Osteocyte (in vitro differentiated cells): Measurements from ENCODE around the gene SERPINA1. TPM values are rescaled to one million over a fixed set of nuclear protein-coding genes. Genes with fewer than 3 reads are reported as not detected.

Source experiments
- DNase-seq: peaks from one replicate; pipeline ENCODE4 v3.0.0; 2021; ENCODE audit warnings: mixed read lengths; ENCODE audit not compliant: unreplicated experiment; ENCODE audit errors: extremely low spot score
- H3K27ac Mint-ChIP-seq: one replicate; pipeline ENCODE4 v1.8.0; 2021; ENCODE audit warnings: mild to moderate bottlenecking, mixed read lengths; ENCODE audit not compliant: unreplicated experiment
- H3K27me3 Mint-ChIP-seq: one replicate; pipeline ENCODE4 v1.8.0; 2021; ENCODE audit warnings: mixed read lengths; ENCODE audit not compliant: unreplicated experiment
- H3K36me3 Mint-ChIP-seq: one replicate; pipeline ENCODE4 v1.8.0; 2021; ENCODE audit warnings: mixed read lengths; ENCODE audit not compliant: unreplicated experiment
- H3K4me1 Mint-ChIP-seq: one replicate; pipeline ENCODE4 v1.8.0; 2021; ENCODE audit warnings: mixed read lengths; ENCODE audit not compliant: unreplicated experiment
- H3K4me3 Mint-ChIP-seq: one replicate; pipeline ENCODE4 v1.8.0; 2021; ENCODE audit warnings: mild to moderate bottlenecking, moderate library complexity, mixed read lengths; ENCODE audit not compliant: unreplicated experiment
- H3K9me3 Mint-ChIP-seq: one replicate; pipeline ENCODE4 v1.8.0; 2021; ENCODE audit warnings: mixed read lengths; ENCODE audit not compliant: unreplicated experiment
- CTCF ChIP-seq: fragments of 200-600 bp; sonication (generic); IDR thresholded peaks from 2 replicates; pipeline ENCODE4 v1.5.0; 2021; ENCODE audit warnings: antibody characterized with exemption, mild to moderate bottlenecking, moderate library complexity
- total RNA-seq: library from RNA; stranded (reverse); gene quantifications from 2 replicates; pipeline ENCODE4 v1.2.1, GENCODE V29; 2021

Gene SERPINA1
- total RNA-seq, 1 donor from 2014 or later: not detected

- H3K9me3 Mint-ChIP-seq: no peaks in the 10 kb centered on the region
- no peaks in the 10 kb centered on the region for H3K36me3 Mint-ChIP-seq
- peaks cover 4% of the 10 kb centered on the region for H3K4me1 Mint-ChIP-seq
- H3K27ac Mint-ChIP-seq: no peak overlapping the region
- DNase-seq: no peak
- TF ChIP-seq CTCF: no peak
- no peak overlapping the region for H3K4me3 Mint-ChIP-seq
- no peaks in the 10 kb centered on the region for H3K27me3 Mint-ChIP-seq
These were observed 11.2 kb downstream of the SERPINA1 start for GRCh38 chr14:94376976-94377865.

- Mint-ChIP-seq H3K27ac (no peak overlapping the region), H3K4me3 (no peak overlapping the region), H3K27me3 (no peaks in the 10 kb centered on the region), H3K36me3 (no peaks in the 10 kb centered on the region), H3K9me3 (no peaks in the 10 kb centered on the region), H3K4me1 (peaks cover 4% of the 10 kb centered on the region)
- no peak for DNase-seq
- no peak for TF ChIP-seq CTCF
These were observed 12.1 kb downstream of the SERPINA1 start for GRCh38 chr14:94376108-94376975.

- no peak overlapping the region for H3K27ac Mint-ChIP-seq
- no peaks in the 10 kb centered on the region for H3K9me3 Mint-ChIP-seq
- H3K27me3 Mint-ChIP-seq: no peaks in the 10 kb centered on the region
- DNase-seq: no peak
- no peak overlapping the region for H3K4me3 Mint-ChIP-seq
- no peak for TF ChIP-seq CTCF
- H3K4me1 Mint-ChIP-seq: peaks cover 4% of the 10 kb centered on the region
- no peaks in the 10 kb centered on the region for H3K36me3 Mint-ChIP-seq
These were observed 12.8 kb downstream of the SERPINA1 start for GRCh38 chr14:94375552-94376107.

- no peak for DNase-seq
- H3K4me1 Mint-ChIP-seq: peaks cover 4% of the 10 kb centered on the region
- no peaks in the 10 kb centered on the region for H3K36me3 Mint-ChIP-seq
- no peaks in the 10 kb centered on the region for H3K9me3 Mint-ChIP-seq
- H3K4me3 Mint-ChIP-seq: no peak overlapping the region
- H3K27ac Mint-ChIP-seq: no peak overlapping the region
- H3K27me3 Mint-ChIP-seq: no peaks in the 10 kb centered on the region
- no peak for TF ChIP-seq CTCF
These were observed 13.6 kb downstream of the SERPINA1 start for GRCh38 chr14:94374749-94375260.
